Panc1 (cell line): ENCODE data around the gene CCDC191. TPM values are rescaled to one million over a fixed set of nuclear protein-coding genes. Genes with fewer than 3 reads are reported as not detected.

Source experiments
- ATAC-seq: fragments of 200-7000 bp; cut with Tn5 transposase; 2 replicates; pipeline ENCODE4 v1.9.1; 2020; ENCODE audit warnings: mild to moderate bottlenecking, moderate library complexity
- BruUV-seq: library from RNA; stranded (reverse); fragments of 400-500 nt; replicated peaks from 2 replicates; lab custom pipeline; 2021; lab: Mats Ljungman, UMichigan
- CTCF ChIA-PET: fragments of 300-600 bp; sonication (Branson Sonifier 250); formaldehyde crosslinking; loops from one replicate; lab custom pipeline; 2022; ENCODE audit warnings: antibody characterized with exemption; lab: Charles Lee
- POLR2A ChIA-PET: fragments of 300-600 bp; sonication (Branson Sonifier 250); formaldehyde crosslinking; loops from one replicate; lab custom pipeline; 2022; ENCODE audit warnings: antibody characterized with exemption; lab: Charles Lee
- DNase-seq: peaks from one replicate; pipeline ENCODE4 v3.0.0-alpha.2; 2010; ENCODE audit warnings: low read depth, low spot score
- H3K27ac ChIP-seq: 2 replicates; pipeline ENCODE4 v1.5.1; 2011; ENCODE audit warnings: mild to moderate bottlenecking, low read length, inconsistent platforms
- H3K27me3 ChIP-seq: fragments of 200-500 bp; sonication (Bioruptor generic); 2 replicates; pipeline ENCODE4 v1.6.0; 2014; ENCODE audit warnings: low read length, inconsistent platforms; ENCODE audit not compliant: control insufficient read depth, insufficient read depth
- H3K36me3 ChIP-seq: fragments of 200-500 bp; sonication (Bioruptor generic); 2 replicates; pipeline ENCODE4 v1.5.1; 2014; ENCODE audit warnings: inconsistent platforms, mild to moderate bottlenecking, low read length, moderate library complexity; ENCODE audit not compliant: control insufficient read depth, insufficient read depth
- H3K4me1 ChIP-seq: 2 replicates; pipeline ENCODE4 v1.5.1; 2011; ENCODE audit warnings: inconsistent platforms, mild to moderate bottlenecking, low read length, moderate library complexity; ENCODE audit not compliant: control insufficient read depth, insufficient read depth
- H3K4me3 ChIP-seq, 2 experiments: 2 replicates each; pipeline ENCODE4 v1.5.1; 2011 to 2012; ENCODE audit warnings: low read depth in 2 of 2, low read length in 2 of 2, mild to moderate bottlenecking in 2 of 2, inconsistent platforms in 1 of 2, moderate library complexity in 1 of 2
- H3K9me3 ChIP-seq: fragments of 200-500 bp; sonication (Bioruptor generic); 2 replicates; pipeline ENCODE4 v1.5.1; 2014; ENCODE audit warnings: low read depth, mild to moderate bottlenecking, inconsistent platforms, low read length, moderate library complexity; ENCODE audit not compliant: control insufficient read depth, insufficient read depth
- POLR2AphosphoS5 ChIP-seq: IDR thresholded peaks from 2 replicates; pipeline ENCODE4 v1.6.1; 2012; ENCODE audit warnings: mild to moderate bottlenecking, low read depth, low read length, moderate library complexity
- SIN3A ChIP-seq: IDR thresholded peaks from 2 replicates; pipeline ENCODE4 v1.6.1; 2012; ENCODE audit warnings: low read depth, mild to moderate bottlenecking, low read length, moderate library complexity, borderline replicate concordance; ENCODE audit not compliant: insufficient read depth
- TCF7L2 ChIP-seq: IDR thresholded peaks from 2 replicates; pipeline ENCODE4 v1.6.1; 2011; ENCODE audit warnings: mild to moderate bottlenecking, low read depth, low read length, inconsistent platforms
- in situ Hi-C: cut with HindIII; loops from 2 replicates; pipeline ENCODE4 v1.10.0; 2016; ENCODE audit warnings: low sequenced_read_pairs, low pct_unique_long_range_greater_than_20kb
- intact Hi-C: fragments of 100-400 bp; cut with micrococcal nuclease; formaldehyde crosslinking; loops from one replicate; pipeline ENCODE4 v1.10.0; 2022; ENCODE audit not compliant: unreplicated experiment
- total RNA-seq: library from RNA; stranded (reverse); gene quantifications from one replicate; pipeline ENCODE4 v1.2.1, GENCODE V29; 2021; ENCODE audit not compliant: unreplicated experiment
- TF ChIP-seq, protein P1 (sequence below): fragments of 450-650 bp; IDR thresholded peaks from 2 replicates; pipeline ENCODE4 v1.5.1; 2017; ENCODE audit warnings: mild to moderate bottlenecking
- TF ChIP-seq, protein P2 (sequence below), 2 experiments: IDR thresholded peaks; 2 replicates each; pipeline ENCODE4 v1.6.1; 2011 to 2012; ENCODE audit warnings: low read depth in 2 of 2, control low read depth in 1 of 2, low read length in 1 of 2, mild to moderate bottlenecking in 1 of 2, moderate library complexity in 1 of 2; ENCODE audit not compliant: insufficient read depth in 1 of 2

CCDC191 gene
- total RNA-seq, 1 experiment from 2014 or later = 5.6 TPM

DNA sequence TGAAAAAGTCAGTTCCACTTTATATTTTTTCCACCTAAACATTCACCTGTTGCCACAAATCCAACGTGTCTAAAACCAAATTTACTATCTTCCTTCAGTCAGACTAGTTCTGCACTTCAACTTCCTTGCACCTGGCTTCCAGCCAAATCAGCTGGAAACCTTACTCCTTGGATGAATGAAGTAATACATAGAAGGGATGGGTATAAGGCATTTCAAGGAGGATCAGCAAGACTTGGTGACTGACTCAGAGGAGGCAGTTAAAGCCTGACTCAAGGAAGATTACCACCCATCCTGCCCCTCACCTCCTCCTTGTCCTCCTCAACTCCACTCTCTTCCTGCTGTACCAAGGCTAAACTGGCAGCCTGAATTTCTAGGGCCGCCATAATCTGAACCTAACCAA lies 37.3 kb upstream of the CCDC191 start:
- POLR2A ChIA-PET = no interaction called here
- no peak for TF ChIP-seq SIN3A
- no peaks in the 10 kb centered on the region for H3K4me1 ChIP-seq
- intact Hi-C loops = no loop called here
- H3K9me3 ChIP-seq = no peaks in the 10 kb centered on the region
- no peak overlapping the region for H3K4me3 ChIP-seq
- no peaks in the 10 kb centered on the region for H3K27me3 ChIP-seq
- ATAC-seq = no peak
- H3K36me3 ChIP-seq = no peaks in the 10 kb centered on the region
- H3K27ac ChIP-seq = no peak overlapping the region
- CTCF ChIA-PET = no interaction called here
- DNase-seq = no peak
- BruUV-seq = no TSS peak
- in situ Hi-C loops = no loop called here

DNA sequence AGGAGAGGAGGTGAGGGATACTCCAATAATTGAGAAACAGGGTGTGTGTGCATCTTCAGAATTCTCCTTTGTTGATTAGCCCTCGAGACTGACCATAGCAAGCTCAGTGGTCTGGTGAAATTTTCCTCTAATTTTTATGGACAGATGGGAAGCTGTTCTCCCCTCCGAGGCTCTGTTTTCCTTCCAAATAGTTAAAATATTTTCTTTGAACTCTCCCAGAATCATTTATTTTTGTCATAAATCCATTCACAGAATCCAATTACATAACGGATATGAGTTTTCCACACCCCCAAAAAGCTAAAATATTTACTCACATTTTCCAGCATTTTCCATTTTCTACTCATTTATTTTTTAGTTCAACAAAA lies 36.7 kb upstream of the CCDC191 start:
- ChIA-PET CTCF (no interaction called here), POLR2A (no interaction called here)
- H3K27me3 ChIP-seq = no peaks in the 10 kb centered on the region
- TF ChIP-seq, protein P1, sequence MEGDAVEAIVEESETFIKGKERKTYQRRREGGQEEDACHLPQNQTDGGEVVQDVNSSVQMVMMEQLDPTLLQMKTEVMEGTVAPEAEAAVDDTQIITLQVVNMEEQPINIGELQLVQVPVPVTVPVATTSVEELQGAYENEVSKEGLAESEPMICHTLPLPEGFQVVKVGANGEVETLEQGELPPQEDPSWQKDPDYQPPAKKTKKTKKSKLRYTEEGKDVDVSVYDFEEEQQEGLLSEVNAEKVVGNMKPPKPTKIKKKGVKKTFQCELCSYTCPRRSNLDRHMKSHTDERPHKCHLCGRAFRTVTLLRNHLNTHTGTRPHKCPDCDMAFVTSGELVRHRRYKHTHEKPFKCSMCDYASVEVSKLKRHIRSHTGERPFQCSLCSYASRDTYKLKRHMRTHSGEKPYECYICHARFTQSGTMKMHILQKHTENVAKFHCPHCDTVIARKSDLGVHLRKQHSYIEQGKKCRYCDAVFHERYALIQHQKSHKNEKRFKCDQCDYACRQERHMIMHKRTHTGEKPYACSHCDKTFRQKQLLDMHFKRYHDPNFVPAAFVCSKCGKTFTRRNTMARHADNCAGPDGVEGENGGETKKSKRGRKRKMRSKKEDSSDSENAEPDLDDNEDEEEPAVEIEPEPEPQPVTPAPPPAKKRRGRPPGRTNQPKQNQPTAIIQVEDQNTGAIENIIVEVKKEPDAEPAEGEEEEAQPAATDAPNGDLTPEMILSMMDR = no peak
- TF ChIP-seq POLR2AphosphoS5 (no peak), TCF7L2 (no peak), SIN3A (no peak)
- TF ChIP-seq, protein P2, sequence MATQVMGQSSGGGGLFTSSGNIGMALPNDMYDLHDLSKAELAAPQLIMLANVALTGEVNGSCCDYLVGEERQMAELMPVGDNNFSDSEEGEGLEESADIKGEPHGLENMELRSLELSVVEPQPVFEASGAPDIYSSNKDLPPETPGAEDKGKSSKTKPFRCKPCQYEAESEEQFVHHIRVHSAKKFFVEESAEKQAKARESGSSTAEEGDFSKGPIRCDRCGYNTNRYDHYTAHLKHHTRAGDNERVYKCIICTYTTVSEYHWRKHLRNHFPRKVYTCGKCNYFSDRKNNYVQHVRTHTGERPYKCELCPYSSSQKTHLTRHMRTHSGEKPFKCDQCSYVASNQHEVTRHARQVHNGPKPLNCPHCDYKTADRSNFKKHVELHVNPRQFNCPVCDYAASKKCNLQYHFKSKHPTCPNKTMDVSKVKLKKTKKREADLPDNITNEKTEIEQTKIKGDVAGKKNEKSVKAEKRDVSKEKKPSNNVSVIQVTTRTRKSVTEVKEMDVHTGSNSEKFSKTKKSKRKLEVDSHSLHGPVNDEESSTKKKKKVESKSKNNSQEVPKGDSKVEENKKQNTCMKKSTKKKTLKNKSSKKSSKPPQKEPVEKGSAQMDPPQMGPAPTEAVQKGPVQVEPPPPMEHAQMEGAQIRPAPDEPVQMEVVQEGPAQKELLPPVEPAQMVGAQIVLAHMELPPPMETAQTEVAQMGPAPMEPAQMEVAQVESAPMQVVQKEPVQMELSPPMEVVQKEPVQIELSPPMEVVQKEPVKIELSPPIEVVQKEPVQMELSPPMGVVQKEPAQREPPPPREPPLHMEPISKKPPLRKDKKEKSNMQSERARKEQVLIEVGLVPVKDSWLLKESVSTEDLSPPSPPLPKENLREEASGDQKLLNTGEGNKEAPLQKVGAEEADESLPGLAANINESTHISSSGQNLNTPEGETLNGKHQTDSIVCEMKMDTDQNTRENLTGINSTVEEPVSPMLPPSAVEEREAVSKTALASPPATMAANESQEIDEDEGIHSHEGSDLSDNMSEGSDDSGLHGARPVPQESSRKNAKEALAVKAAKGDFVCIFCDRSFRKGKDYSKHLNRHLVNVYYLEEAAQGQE (IDR thresholded peaks at IDR 0.05; ENCODE audit: insufficient read depth in 1 of 2, low read depth in 2 of 2, low read length in 1 of 2) = no peak
- BruUV-seq = no TSS peak
- H3K4me1 ChIP-seq = no peaks in the 10 kb centered on the region
- in situ Hi-C loops (no loop called here), intact Hi-C loops (no loop called here)
- H3K9me3 ChIP-seq = no peaks in the 10 kb centered on the region
- H3K27ac ChIP-seq = no peak overlapping the region
- DNase-seq (no peak), ATAC-seq (no peak)
- H3K36me3 ChIP-seq = no peaks in the 10 kb centered on the region; the same call in 1 of the 2 replicates
- no peak overlapping the region for H3K4me3 ChIP-seq

DNA sequence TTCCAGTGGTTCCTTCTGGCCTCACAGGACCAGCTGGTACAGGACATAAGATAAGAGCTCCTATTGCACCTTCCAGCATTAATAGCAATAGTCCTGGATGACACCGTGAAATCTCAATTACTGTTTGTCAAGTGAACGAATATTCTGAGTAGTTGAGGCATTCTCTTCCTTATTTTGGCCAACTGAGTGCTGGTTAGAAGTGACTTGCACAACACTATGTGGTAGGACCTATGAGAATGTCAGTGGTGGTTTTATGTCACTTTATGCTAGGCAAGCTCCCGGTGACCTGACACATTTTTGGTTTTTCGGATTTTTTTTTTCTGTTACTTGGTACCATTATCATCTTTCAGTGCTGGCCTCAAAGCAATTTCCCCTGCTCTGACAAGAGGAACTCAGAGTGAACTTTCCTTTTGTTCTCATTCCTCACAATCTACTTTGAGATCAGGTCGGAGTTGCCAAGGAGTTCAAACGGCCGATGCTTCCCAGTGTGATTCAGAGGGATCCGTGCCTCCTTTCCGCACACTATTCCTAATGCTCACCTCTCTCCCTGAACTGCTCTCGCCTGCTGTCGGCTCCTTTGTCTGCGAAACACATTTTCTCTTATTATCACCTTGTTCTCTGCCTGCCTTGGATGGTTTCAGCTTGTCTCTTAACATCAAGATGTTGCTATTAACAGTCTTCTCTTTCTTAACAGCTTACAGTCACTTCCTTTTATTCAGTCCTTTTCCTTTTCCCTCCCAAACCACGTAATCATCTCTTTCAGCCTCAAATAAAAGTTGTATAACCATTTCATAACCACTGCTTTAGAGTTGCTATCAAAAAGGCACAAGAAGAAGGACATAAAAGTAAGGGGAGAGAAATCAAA lies 36.1 kb upstream of the CCDC191 start:
- intact Hi-C loops (no loop called here), in situ Hi-C loops (no loop called here)
- no TSS peak for BruUV-seq
- DNase-seq = no peak
- TF ChIP-seq SIN3A = no peak
- TF ChIP-seq POLR2AphosphoS5 = no peak
- TF ChIP-seq, protein P1 = no peak
- TF ChIP-seq, protein P2 (IDR thresholded peaks at IDR 0.05; ENCODE audit: insufficient read depth in 1 of 2, low read depth in 2 of 2, low read length in 1 of 2) = no peak
- TF ChIP-seq TCF7L2 = no peak
- ChIA-PET CTCF (no interaction called here), POLR2A (no interaction called here)
- Histone ChIP-seq H3K36me3 (no peaks in the 10 kb centered on the region; the same call in 1 of the 2 replicates), H3K4me1 (no peaks in the 10 kb centered on the region), H3K27me3 (no peaks in the 10 kb centered on the region), H3K4me3 (no peak overlapping the region), H3K27ac (no peak overlapping the region), H3K9me3 (no peaks in the 10 kb centered on the region)
- ATAC-seq = 0 out of 2 replicates have a peak, but pooled peaks have one; percentile 18
